PFSK-1 (cell line): ENCODE results near the gene COQ8B.
A peak's percentile ranks its signal among the peaks of the same experiment; 100 is the strongest.

Source experiments
- FOXP2 ChIP-seq: optimal IDR thresholded peaks from 2 replicates; pipeline ENCODE3; 2011; ENCODE audit warnings: borderline replicate concordance, control low read depth, inconsistent platforms; ENCODE audit not compliant: insufficient read depth; ENCODE audit errors: extremely low read length, extremely low read depth
- POLR2AphosphoS5 ChIP-seq: IDR thresholded peaks from 2 replicates; pipeline ENCODE4 v1.6.1; 2012; ENCODE audit warnings: low read depth, mild to moderate bottlenecking, control low read depth, low read length, moderate library complexity
- SIN3A ChIP-seq: IDR thresholded peaks from 2 replicates; pipeline ENCODE4 v1.6.1; 2012; ENCODE audit warnings: mild to moderate bottlenecking, low read length, moderate library complexity, borderline replicate concordance; ENCODE audit not compliant: insufficient read depth
- TAF1 ChIP-seq: IDR thresholded peaks from 2 replicates; pipeline ENCODE4 v1.6.1; 2012; ENCODE audit warnings: low read length, control low read depth, borderline replicate concordance; ENCODE audit not compliant: insufficient read depth
- TF ChIP-seq, protein P1 (sequence below), 2 experiments: IDR thresholded peaks; 2 replicates each; pipeline versions ENCODE4 v1.6.1 to v1.8.0; 2011 to 2012; ENCODE audit warnings: low read depth in 2 of 2, low read length in 2 of 2, control low read depth in 1 of 2, inconsistent platforms in 1 of 2, mild to moderate bottlenecking in 1 of 2, moderate library complexity in 1 of 2; ENCODE audit not compliant: insufficient read depth in 1 of 2

Gene COQ8B

DNA sequence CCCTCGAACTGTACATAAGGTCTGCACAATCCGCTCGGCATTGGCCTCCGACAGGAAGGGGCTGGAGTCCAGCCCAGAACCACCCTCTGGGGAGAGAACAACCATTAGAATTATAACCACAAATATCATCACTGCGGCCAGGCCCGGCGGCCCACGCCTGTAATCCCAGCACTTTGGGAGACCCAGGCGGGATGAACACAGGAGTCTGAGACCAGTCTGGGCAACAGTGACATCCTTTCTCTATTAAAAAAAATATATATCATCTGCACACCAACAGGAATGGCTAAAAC is 11.4 kb downstream of the COQ8B start:
- TF ChIP-seq POLR2AphosphoS5: no peak
- TF ChIP-seq, protein P1, sequence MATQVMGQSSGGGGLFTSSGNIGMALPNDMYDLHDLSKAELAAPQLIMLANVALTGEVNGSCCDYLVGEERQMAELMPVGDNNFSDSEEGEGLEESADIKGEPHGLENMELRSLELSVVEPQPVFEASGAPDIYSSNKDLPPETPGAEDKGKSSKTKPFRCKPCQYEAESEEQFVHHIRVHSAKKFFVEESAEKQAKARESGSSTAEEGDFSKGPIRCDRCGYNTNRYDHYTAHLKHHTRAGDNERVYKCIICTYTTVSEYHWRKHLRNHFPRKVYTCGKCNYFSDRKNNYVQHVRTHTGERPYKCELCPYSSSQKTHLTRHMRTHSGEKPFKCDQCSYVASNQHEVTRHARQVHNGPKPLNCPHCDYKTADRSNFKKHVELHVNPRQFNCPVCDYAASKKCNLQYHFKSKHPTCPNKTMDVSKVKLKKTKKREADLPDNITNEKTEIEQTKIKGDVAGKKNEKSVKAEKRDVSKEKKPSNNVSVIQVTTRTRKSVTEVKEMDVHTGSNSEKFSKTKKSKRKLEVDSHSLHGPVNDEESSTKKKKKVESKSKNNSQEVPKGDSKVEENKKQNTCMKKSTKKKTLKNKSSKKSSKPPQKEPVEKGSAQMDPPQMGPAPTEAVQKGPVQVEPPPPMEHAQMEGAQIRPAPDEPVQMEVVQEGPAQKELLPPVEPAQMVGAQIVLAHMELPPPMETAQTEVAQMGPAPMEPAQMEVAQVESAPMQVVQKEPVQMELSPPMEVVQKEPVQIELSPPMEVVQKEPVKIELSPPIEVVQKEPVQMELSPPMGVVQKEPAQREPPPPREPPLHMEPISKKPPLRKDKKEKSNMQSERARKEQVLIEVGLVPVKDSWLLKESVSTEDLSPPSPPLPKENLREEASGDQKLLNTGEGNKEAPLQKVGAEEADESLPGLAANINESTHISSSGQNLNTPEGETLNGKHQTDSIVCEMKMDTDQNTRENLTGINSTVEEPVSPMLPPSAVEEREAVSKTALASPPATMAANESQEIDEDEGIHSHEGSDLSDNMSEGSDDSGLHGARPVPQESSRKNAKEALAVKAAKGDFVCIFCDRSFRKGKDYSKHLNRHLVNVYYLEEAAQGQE (IDR thresholded peaks at IDR 0.05; ENCODE audit: insufficient read depth in 1 of 2, low read depth in 2 of 2, low read length in 2 of 2): no peak
- no peak for TF ChIP-seq SIN3A

DNA sequence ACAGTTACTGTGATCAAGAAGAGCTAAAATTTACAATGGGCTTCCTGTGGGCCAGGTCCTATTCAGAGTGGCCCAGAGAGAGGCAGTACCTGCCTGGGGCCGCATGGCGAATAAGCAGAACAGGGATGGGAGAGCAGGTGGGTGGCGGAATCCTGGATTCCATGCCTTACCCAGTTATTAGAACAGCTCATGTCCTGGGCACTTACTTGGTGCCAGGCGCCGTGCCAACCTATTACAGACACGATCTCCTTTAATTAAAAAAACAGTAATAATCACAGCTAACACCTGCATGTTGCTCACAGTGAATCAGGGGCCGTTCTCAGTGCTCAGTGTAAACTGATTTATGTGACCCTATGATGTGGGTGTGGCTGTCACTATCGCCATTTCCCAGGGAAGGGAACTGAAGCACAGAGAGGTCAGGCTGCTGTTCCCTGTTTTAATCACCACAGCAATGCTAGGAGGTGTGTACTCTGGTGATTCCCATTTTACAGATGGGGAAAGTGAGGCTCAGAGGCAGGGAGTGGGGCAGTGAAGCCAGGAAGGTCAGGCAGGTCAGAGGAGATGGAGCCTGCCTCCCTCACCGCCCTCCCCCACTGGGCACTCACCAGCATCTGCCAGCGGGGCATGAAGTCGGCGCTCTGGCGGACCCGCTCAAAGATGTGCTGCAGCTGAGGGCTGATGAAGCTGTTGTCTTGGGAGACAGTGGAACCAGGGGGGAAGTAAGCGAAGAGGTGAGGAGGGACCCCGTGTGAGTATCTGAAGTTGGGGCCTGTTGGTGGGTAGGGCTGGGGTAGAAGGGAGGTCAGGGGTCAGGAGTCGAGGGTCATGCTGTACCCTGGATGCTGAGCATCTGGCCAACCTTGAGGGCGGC is 12.0 kb downstream of the COQ8B start:
- TF ChIP-seq SIN3A (no peak), TAF1 (no peak), FOXP2 (no peak), POLR2AphosphoS5 (no peak)
- TF ChIP-seq, protein P1 (IDR thresholded peaks at IDR 0.05; ENCODE audit: insufficient read depth in 1 of 2, low read depth in 2 of 2, low read length in 2 of 2): no peak

DNA sequence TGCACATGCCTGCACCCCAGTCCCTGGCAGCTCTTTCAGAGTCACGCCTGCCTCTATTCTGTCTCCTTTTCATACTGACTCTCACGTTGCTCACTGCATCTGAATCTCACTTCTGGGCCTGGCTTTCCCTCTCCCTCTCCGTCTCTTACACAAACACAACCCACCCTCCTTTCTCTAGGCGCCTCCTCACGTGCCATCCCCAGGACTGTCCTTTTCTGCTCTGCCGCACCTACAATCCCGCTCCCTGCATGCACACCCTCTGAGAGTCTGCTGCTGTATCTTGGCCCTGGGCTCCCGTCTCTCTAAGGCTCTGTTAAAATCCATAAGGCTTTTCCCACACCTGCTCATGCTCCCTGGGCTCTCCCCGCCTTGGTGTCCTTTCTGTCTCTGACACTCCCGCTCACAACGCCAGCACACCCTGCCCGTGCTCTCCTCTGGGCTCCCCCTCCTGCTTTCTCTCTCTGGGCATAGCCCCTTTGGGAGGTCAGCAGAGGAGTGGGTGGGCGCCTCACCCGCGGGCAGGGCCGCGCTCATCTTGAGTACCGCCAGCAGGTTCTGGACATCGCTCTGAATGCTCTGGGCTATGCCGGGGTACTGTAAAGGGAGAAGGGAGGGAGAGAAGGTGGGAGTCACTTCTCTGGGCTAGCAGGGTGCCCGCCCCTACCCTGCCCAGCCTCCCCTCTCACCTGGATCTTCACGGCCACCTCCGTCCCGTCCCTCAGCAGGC is 13.5 kb downstream of the COQ8B start:
- TF ChIP-seq TAF1 (no peak), FOXP2 (no peak), SIN3A (no peak), POLR2AphosphoS5 (no peak)
- TF ChIP-seq, protein P1 (IDR thresholded peaks at IDR 0.05; ENCODE audit: insufficient read depth in 1 of 2, low read depth in 2 of 2, low read length in 2 of 2): no peak

DNA sequence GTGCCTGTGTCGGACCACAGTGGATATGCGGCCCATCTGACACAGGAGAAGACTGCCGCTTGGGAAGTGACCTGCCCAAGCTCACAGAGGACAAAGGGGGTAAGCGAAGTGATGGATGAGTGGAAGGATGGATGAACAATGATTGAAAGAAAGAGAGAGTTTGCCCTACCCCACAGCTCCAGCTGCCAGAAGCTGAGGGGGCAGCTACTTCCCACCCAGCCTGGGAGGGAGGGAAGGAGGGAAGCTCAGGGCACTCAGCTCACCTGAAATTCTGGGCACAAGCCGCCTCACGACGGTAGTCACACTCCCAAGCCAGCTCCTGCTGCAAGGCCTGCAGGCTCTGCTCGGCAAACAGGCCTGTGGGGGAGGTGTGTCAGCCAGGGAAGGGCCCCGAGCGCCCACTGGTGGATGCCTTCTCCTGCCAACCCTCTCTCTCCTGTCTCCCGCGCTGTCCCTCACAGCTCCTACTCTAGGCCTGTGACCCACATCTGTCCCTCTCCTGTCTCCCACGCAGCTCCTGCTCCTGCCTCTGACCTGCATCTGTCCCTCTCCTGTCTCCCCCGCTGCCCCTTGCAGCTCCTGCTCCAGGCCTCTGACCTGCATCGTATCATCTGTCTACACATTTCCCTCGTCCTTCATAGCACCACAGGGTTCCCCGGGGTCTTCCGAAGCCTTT is 14.2 kb downstream of the COQ8B start:
- TF ChIP-seq, protein P1 (IDR thresholded peaks at IDR 0.05; ENCODE audit: insufficient read depth in 1 of 2, low read depth in 2 of 2, low read length in 2 of 2): no peak
- peak; percentile 66 for TF ChIP-seq FOXP2
